Measurements from ENCODE around the gene SOX5. TPM values are rescaled to one million over a fixed set of nuclear protein-coding genes. Genes with fewer than 3 reads are reported as not detected.

SOX5 gene
- total and polyA plus RNA-seq, 2 donors (not counting 1 experiment from before 2014, with no cell fraction given), result 9.2 to 32.0 TPM

DNA sequence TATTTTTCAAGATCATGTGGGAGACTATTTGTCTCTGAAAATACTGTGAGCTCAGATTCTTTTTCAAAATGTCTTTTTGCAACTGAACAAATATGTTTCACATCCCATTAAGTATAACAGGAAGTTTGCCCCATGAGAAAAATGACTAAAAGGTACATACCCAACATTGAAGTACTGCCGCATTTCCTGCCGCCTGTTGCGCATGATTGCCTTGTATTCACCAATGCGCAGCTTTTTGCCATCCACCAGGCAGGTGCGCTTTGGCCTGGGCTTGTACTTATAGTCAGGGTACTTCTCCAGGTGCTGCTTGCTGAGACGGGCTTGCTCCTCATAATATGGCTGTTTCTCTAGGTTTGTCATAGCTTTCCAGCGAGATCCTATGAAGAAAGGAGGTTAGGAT, 413.2 kb downstream of the SOX5 start:
- Histone ChIP-seq H3K4me1 (ENCODE audit: control insufficient read depth, extremely low read depth, insufficient read depth, low read length) (no peaks in the 10 kb centered on the region), H3K9ac (ENCODE audit: insufficient read depth, low read length) (no peak overlapping the region), H3K4me3 (replicated peaks in 1 of 4; ENCODE audit: control extremely low read depth in 1 of 4, insufficient read depth in 1 of 4, low read depth in 3 of 4, low read length in 4 of 4) (no peak overlapping the region), H3K79me2 (ENCODE audit: control insufficient read depth, insufficient read depth, low read length) (no peaks in the 10 kb centered on the region), H2AFZ (ENCODE audit: low read length) (no peak overlapping the region), H3K4me2 (ENCODE audit: extremely low read depth, insufficient read depth, low read length) (no peak overlapping the region), H3K9me3 (ENCODE audit: control insufficient read depth, insufficient read depth, low read depth, low read length) (no peaks in the 10 kb centered on the region), H3K27me3 (ENCODE audit: control insufficient read depth, insufficient read depth, low read length) (no peaks in the 10 kb centered on the region), H3K27ac (ENCODE audit: insufficient read depth, low read length) (no peak overlapping the region), H3K36me3 (ENCODE audit: control insufficient read depth, insufficient read depth, low read length) (peaks cover 2% of the 10 kb centered on the region), H4K20me1 (ENCODE audit: control insufficient read depth, extremely low read depth, insufficient read depth, low read length) (no peaks in the 10 kb centered on the region)
- DNase-seq (ENCODE audit: low read depth in 2 of 2), result no peak
- TF ChIP-seq EZH2 (IDR thresholded peaks at IDR 0.05; ENCODE audit: low read length, missing control alignments), result no peak
- TF ChIP-seq, protein P1, sequence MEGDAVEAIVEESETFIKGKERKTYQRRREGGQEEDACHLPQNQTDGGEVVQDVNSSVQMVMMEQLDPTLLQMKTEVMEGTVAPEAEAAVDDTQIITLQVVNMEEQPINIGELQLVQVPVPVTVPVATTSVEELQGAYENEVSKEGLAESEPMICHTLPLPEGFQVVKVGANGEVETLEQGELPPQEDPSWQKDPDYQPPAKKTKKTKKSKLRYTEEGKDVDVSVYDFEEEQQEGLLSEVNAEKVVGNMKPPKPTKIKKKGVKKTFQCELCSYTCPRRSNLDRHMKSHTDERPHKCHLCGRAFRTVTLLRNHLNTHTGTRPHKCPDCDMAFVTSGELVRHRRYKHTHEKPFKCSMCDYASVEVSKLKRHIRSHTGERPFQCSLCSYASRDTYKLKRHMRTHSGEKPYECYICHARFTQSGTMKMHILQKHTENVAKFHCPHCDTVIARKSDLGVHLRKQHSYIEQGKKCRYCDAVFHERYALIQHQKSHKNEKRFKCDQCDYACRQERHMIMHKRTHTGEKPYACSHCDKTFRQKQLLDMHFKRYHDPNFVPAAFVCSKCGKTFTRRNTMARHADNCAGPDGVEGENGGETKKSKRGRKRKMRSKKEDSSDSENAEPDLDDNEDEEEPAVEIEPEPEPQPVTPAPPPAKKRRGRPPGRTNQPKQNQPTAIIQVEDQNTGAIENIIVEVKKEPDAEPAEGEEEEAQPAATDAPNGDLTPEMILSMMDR (conservative IDR thresholded peaks at IDR 0.05 in 1 of 2, IDR thresholded peaks at IDR 0.05 in 1 of 2; ENCODE audit: low read depth in 1 of 2, low read length in 2 of 2), result no peak

DNA sequence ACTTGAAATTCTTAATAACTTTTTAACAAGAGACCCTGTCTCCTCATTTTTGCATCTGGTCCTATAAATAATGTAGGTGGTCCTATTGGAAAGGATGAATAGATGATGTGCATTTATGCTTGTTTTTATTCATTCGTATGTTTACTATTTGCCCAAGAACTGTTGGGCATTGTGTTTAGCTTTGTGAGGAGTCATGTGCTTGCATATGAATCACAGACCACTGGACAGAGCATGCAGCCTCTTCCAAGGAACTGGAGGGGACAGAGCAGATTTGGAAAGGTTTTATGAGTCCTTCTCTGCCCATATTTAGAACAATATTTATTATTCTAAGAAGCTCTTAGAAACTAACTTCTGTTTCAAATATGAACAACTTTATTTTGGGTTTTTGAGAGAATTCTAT, 414.0 kb downstream of the SOX5 start:
- Histone ChIP-seq H2AFZ (ENCODE audit: low read length) (no peak overlapping the region), H3K4me3 (replicated peaks in 1 of 4; ENCODE audit: control extremely low read depth in 1 of 4, insufficient read depth in 1 of 4, low read depth in 3 of 4, low read length in 4 of 4) (no peak overlapping the region), H3K27me3 (ENCODE audit: control insufficient read depth, insufficient read depth, low read length) (no peaks in the 10 kb centered on the region), H4K20me1 (ENCODE audit: control insufficient read depth, extremely low read depth, insufficient read depth, low read length) (no peaks in the 10 kb centered on the region), H3K4me1 (ENCODE audit: control insufficient read depth, extremely low read depth, insufficient read depth, low read length) (no peaks in the 10 kb centered on the region), H3K9ac (ENCODE audit: insufficient read depth, low read length) (no peak overlapping the region), H3K79me2 (ENCODE audit: control insufficient read depth, insufficient read depth, low read length) (no peaks in the 10 kb centered on the region), H3K4me2 (ENCODE audit: extremely low read depth, insufficient read depth, low read length) (no peak overlapping the region), H3K36me3 (ENCODE audit: control insufficient read depth, insufficient read depth, low read length) (peaks cover 2% of the 10 kb centered on the region), H3K27ac (ENCODE audit: insufficient read depth, low read length) (no peak overlapping the region), H3K9me3 (ENCODE audit: control insufficient read depth, insufficient read depth, low read depth, low read length) (no peaks in the 10 kb centered on the region)
- no peak for DNase-seq (ENCODE audit: low read depth in 2 of 2)
- no peak for TF ChIP-seq EZH2 (IDR thresholded peaks at IDR 0.05; ENCODE audit: low read length, missing control alignments)
- TF ChIP-seq, protein P1 (conservative IDR thresholded peaks at IDR 0.05 in 1 of 2, IDR thresholded peaks at IDR 0.05 in 1 of 2; ENCODE audit: low read depth in 1 of 2, low read length in 2 of 2), result no peak

DNA sequence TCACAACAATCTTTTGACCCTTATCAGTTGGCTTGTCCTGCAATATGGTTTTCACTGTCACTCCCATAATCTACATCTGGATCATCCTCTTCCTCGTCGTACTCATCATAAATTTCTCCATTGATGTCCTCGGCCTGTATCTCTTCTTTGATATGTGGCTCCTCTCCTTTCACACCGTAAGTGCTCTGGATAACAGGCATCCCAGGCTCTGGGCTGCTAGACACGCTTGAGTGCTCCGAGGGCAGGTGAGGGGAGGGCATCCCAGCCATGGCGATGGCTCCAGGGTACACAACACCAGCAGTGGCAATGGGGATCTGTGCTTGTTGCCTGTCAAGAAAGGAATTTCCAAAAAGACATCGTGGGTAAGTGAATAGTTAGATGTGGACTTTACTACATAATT, 415.3 kb downstream of the SOX5 start:
- no peak overlapping the region for H3K27ac ChIP-seq (ENCODE audit: insufficient read depth, low read length)
- no peak overlapping the region for H3K4me3 ChIP-seq (replicated peaks in 1 of 4; ENCODE audit: control extremely low read depth in 1 of 4, insufficient read depth in 1 of 4, low read depth in 3 of 4, low read length in 4 of 4)
- H4K20me1 ChIP-seq (ENCODE audit: control insufficient read depth, extremely low read depth, insufficient read depth, low read length), result no peaks in the 10 kb centered on the region
- H3K36me3 ChIP-seq (ENCODE audit: control insufficient read depth, insufficient read depth, low read length), result peaks cover 2% of the 10 kb centered on the region
- H3K9ac ChIP-seq (ENCODE audit: insufficient read depth, low read length), result no peak overlapping the region
- no peak overlapping the region for H2AFZ ChIP-seq (ENCODE audit: low read length)
- no peak for DNase-seq (ENCODE audit: low read depth in 2 of 2)
- H3K4me1 ChIP-seq (ENCODE audit: control insufficient read depth, extremely low read depth, insufficient read depth, low read length), result no peaks in the 10 kb centered on the region
- no peak overlapping the region for H3K4me2 ChIP-seq (ENCODE audit: extremely low read depth, insufficient read depth, low read length)
- H3K79me2 ChIP-seq (ENCODE audit: control insufficient read depth, insufficient read depth, low read length), result no peaks in the 10 kb centered on the region
- no peaks in the 10 kb centered on the region for H3K27me3 ChIP-seq (ENCODE audit: control insufficient read depth, insufficient read depth, low read length)
- TF ChIP-seq EZH2 (IDR thresholded peaks at IDR 0.05; ENCODE audit: low read length, missing control alignments), result no peak
- TF ChIP-seq, protein P1 (conservative IDR thresholded peaks at IDR 0.05 in 1 of 2, IDR thresholded peaks at IDR 0.05 in 1 of 2; ENCODE audit: low read depth in 1 of 2, low read length in 2 of 2), result no peak
- no peaks in the 10 kb centered on the region for H3K9me3 ChIP-seq (ENCODE audit: control insufficient read depth, insufficient read depth, low read depth, low read length)
